AG09319 (cell line): ENCODE data around the gene ADGRL2.

Experiments used
- DNase-seq: peaks from one replicate; pipeline ENCODE4 v3.0.0-alpha.2; 2010; ENCODE audit warnings: low read depth; ENCODE audit errors: extremely low read depth
- TF ChIP-seq, protein P1 (sequence below): IDR thresholded peaks from 2 replicates; pipeline ENCODE4 v1.5.1; 2011; ENCODE audit warnings: low read depth, mild to moderate bottlenecking, inconsistent platforms, low read length, moderate library complexity

ADGRL2 gene

GRCh38 chr1:81873946-81874345, 73.2 kb downstream of the ADGRL2 start:
- TF ChIP-seq, protein P1, sequence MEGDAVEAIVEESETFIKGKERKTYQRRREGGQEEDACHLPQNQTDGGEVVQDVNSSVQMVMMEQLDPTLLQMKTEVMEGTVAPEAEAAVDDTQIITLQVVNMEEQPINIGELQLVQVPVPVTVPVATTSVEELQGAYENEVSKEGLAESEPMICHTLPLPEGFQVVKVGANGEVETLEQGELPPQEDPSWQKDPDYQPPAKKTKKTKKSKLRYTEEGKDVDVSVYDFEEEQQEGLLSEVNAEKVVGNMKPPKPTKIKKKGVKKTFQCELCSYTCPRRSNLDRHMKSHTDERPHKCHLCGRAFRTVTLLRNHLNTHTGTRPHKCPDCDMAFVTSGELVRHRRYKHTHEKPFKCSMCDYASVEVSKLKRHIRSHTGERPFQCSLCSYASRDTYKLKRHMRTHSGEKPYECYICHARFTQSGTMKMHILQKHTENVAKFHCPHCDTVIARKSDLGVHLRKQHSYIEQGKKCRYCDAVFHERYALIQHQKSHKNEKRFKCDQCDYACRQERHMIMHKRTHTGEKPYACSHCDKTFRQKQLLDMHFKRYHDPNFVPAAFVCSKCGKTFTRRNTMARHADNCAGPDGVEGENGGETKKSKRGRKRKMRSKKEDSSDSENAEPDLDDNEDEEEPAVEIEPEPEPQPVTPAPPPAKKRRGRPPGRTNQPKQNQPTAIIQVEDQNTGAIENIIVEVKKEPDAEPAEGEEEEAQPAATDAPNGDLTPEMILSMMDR, result no peak
- no peak for DNase-seq

DNA sequence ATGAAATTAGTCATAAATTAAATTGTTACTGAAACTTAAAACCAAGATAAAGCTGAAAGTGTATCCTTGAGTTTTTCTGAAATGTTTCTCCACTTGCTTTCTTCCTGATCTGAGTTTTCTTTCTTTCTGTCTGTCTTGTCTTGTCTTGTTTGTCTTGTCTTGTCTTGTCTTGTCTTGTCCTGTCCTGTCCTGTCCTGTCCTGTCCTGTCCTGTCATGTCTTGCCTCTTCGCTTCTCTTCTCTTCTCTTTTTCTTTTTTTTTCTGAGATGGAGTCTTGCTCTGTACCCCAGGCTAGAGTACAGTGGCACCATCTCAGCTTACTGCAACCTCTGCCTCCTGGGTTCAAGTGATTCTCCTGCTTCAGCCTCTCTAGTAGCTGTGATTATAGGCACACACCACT, 73.7 kb downstream of the ADGRL2 start:
- TF ChIP-seq, protein P1, result no peak
- no peak for DNase-seq

DNA sequence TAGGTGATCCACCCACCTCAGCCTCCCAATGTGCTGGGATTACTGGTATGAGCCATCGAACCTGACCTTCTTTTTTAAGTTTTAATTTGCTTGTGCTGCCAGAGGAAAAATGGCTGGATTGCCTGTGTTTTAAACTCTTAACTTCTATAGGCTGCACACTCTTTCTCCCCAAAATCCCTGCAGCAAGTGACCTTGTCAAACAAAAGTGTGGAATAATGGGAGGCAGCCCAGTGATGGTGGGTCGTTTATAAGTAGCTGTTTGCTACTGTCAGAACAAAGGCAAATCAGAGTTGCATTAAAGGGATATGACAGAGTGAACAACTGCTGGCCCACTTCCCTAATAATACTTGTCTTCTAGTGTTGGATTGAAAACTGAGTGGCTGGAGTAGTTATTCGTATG, 74.2 kb downstream of the ADGRL2 start:
- DNase-seq, result no peak

GRCh38 chr1:81876901-81877733, 76.4 kb downstream of the ADGRL2 start:
- TF ChIP-seq, protein P1, result no peak
- DNase-seq, result no peak

More for the DNA sequence above, 74.2 kb downstream of the ADGRL2 start:
- TF ChIP-seq, protein P1, result no peak

- no peak for DNase-seq
- TF ChIP-seq, protein P1, result no peak
Observed at GRCh38 chr1:81877940-81878339, 77.2 kb downstream of the ADGRL2 start.

- no peak for DNase-seq
- TF ChIP-seq, protein P1, result no peak
Observed at GRCh38 chr1:81878538-81878937, 77.8 kb downstream of the ADGRL2 start.

GRCh38 chr1:81880781-81881180, 80.0 kb downstream of the ADGRL2 start:
- DNase-seq, result no peak
- TF ChIP-seq, protein P1, result no peak
